HG02870 (cell line): Measurements from ENCODE around the gene FAM3D.

Experiments used
- ATAC-seq: cut with Tn5 transposase; IDR thresholded peaks from one replicate; pipeline ENCODE4 v1.9.1; 2021; ENCODE audit warnings: mild to moderate bottlenecking, moderate library complexity; ENCODE audit not compliant: unreplicated experiment

FAM3D gene

DNA sequence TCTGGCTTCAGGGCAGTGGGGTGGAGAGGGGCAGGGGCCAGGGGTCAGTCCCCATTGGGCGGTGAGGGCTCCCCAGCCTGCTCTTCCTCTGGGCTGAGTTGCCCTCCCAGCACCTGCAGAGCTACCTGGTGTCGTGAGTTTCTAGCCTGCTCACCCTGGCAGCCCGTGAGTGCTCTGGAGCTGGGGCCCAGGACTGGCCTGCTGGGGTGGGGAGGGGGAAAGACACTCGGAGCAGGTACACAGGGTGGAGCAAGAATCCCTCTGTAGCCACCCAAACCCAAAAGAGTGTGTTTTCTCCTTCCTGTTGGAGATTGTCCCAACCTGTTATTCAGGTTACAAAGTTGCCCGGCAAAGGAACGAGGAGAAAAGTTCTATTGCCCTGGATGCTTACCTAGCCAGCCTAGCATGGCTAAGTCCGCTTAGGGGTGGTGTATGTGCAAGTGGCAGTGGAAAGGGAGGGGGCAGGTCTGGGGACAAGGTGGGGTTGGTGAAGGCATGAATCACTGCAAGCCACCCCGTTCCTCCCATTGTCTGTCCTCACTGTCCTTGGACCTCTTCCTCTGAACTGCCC is 8.9 kb downstream of the FAM3D start:
- no peak for ATAC-seq

DNA sequence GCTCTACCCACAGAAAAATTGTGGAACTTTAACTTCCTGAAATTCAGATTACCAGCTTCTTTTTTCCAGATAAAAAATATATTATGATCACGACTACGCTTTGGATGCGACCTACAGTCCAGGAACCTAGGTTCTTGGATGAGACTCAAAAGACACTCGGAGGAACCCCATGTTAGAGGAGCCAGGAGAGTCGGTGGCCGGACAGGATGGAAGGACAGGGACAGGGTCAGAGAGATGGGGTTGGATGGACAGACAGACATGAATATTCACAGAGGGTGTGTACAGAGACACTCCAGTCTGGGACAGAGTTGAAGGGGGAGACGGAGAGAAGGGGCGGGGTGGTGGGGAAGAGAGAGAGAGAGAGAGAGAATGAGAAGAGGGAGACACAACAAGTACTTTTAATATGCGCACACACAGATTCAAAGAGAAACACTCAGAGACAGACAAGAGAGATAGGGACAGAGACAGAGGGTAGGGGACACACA is 9.5 kb downstream of the FAM3D start:
- ATAC-seq: no peak

DNA sequence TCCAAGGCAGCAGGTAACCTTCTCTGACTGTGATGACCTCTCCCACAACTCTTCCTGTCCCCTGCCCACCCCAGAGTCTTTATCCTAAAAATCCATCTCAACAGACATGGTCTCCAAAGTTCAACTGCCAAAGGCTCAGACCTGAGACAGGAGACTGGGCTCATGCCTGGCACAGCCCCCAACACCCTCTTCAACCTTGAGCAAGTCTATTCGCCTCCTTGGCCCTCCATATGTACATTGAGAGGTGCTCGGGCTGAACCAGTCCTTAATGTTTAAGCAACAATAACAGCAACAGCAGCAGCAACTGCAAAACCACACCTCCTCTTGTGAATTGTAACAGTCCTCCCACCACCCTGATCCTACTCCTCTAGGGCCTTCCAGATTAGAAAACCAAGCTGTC is 9.9 kb downstream of the FAM3D start:
- no peak for ATAC-seq

DNA sequence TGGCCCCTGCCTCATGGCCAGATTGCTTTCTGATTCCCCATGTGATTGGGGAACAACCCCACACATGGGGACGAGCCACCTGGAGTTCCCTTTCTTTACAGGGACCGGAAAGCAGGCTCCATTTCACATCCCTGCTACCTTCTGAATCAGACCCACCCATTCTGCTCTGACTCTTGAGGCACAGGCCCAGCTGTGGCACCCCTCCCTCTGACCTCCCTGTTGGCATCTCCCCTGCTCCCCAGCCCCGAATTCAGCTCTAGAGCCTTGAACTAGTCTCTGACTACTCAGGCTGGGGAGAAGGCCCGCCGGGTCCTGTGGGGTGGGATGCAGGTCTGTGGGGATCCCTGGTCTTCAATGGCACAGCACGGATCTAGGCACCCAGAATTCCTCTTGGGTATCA is 12.1 kb downstream of the FAM3D start:
- no peak for ATAC-seq

DNA sequence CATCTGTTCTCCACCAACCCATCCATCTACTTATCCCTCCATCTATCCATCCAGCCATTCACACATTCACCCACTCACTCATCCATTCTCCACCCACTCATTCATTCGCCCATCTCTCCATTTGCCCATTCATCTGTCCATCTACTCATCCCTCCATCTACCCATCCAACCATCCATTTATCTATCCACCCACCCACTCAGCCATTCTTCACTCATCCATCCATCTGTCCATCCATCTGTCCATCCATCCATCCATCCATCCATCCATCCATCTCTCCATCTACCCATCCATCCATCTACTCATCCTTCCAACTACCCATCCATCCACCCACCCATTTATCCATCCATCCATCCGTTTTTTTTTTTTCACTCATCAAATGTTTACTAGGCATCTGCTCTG is 13.9 kb downstream of the FAM3D start:
- no peak for ATAC-seq

DNA sequence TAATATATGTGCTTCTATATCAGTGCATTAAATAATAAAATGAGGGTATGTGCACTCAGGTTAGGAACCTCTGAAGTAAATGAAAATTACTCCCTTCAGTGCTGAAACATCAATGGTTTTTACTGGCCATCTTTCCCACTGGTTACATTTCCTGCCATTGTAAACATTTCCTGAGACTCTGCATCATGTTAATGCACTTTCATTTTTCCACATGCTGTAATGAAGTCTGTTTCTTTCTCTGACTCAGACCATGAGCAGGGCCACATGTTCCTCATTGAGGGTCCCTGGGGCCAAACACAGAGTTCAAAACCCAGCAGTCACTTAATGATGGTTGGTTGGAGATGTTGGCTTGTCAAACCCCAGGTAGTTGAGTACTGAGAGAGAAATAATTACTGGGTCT is 15.3 kb downstream of the FAM3D start:
- ATAC-seq: no peak

DNA sequence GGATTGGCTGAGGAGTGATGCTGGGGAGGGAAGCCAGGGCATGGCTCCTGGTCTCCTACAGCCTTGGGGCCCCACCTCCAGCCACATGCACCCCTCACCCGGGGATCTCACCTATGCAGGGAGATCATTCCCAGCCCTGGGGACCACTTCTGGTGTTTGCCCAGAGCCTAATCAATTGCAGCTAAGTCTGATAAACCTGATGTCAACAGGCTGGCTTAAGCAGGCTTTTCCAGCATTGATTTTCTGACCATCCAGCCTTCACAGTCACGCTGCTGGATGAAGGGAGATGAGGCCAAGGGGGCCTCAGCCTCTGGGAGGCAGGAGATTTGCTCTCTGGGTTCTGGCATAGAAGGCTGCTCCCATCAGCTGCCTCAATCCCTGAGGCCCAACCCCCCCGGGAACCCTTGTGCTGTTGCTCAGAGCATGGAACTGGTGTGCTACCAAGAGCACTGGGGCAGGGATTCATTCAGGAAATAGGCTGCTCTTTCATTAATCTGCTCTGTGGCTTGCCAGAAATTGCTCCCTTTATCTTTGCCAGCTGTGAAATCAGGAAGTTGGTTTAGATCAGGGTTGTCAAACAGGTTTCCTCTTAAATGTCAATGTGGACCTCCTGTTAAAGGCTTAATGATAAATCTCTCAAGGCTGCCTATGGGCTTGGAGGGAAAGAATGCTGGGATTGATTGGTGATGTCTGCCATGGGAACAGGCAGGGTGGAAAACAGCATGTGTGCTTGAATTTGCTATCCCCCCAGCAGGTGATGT is 19.0 kb downstream of the FAM3D start:
- ATAC-seq: no peak

DNA sequence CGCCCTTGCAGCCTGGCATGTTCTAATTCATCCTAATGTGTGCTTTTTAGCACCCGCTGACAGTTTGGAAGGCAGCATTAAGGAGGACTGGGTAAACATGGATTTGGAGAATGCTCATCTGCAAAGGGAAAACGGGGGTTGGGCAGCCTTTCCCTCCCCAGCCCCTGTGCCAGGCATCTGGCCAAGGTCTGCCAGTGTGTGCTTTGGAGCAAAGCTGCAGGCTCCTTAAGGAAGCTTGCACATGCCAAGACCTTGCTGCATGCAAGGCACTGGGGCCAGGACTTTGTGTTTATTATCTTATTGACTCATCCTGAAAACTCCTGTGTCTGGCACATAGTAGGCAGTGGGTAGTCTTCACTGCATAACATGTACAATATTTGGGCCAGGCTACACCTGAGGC is 20.1 kb downstream of the FAM3D start:
- ATAC-seq: no peak

DNA sequence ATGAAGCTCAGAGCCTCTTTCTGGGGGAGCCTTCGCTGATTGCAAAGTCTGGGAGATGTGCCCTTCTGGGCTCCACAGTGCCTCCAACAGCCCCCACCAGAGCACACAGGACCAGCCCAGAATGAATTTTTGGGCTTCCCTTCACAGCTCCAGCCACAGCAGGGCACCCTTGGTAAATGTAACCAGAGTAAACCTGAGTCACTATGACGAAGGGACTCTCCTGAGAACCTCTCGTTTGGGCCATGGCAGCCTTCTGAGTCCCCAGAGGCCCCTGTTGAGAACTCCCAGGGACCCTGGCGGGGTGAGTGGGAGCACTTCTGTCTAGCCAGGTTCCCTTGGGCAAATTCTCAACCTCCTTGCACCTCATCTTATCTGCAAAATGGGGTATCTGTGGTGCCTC is 20.8 kb downstream of the FAM3D start:
- no peak for ATAC-seq

DNA sequence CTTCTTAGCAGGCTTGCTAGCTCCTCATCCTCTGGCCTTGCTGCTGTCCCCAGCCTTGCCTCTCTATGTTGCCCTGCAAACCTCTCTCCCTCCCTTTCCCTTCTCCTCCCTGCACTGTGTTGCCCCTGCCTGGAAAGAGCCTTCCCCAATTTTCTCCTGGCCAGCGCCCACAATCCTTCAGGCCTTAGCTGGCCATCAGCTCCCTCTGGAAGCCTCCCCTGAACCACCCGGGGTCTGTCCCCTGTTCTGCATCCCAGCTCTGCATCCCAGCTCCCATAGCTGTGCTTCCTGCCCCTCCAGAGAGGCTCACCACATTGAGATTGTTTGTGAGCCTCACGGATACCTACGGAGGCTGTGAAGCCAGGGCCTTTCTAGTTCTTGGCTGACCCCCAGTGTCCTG is 23.7 kb downstream of the FAM3D start:
- ATAC-seq: no peak

DNA sequence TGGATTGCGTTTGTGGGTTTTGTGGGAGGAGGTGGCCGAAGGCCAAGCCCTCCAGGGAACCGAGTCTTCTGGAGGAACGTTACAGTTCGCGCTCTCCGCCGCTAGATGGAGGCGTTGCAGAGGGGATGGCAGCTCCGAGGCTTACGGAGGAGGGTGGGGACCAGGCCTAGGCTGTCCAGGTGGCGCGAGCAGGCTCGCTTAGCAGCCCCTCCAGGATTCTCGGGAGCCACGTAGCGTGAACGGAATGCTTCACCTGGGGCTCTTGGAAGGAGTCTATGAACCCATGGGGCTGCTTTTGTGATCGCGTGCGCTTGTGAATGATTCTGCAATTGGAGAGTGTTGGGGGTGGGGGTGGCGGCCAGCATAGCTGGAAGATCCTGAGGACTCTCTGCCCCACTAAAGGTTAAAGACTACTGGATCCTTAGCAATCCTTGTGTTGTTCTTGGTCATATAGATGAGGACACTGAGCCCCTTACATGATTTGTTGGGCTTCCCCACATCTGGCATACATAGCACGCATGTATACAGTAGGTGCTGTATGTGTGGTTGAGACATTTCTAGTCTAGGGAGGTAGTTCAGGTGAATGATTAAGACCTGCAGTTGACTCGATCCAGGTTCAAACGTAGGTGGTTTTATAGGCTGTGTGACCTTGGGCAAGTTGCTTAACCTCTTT is 25.7 kb downstream of the FAM3D start:
- ATAC-seq: peak; percentile 79

DNA sequence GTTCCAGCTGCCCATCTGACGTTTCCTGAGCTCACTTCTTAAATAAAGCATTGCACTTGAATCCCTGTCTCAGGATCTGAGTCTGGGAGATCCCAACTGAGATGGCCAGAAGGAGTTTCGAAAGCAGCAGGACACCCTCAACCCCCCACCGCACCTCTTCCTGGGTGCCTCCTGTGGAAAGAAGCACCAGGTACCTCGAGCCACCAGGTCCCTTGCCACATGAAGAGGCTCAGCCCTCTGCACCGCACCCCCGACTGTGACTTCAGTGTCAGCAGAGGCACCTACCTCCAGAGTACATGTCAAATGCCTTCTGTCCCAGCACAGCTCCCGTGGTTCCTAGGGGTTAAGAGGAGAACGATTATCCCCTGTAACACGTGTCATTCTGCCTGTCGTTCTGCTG is 26.7 kb downstream of the FAM3D start:
- ATAC-seq: no peak

DNA sequence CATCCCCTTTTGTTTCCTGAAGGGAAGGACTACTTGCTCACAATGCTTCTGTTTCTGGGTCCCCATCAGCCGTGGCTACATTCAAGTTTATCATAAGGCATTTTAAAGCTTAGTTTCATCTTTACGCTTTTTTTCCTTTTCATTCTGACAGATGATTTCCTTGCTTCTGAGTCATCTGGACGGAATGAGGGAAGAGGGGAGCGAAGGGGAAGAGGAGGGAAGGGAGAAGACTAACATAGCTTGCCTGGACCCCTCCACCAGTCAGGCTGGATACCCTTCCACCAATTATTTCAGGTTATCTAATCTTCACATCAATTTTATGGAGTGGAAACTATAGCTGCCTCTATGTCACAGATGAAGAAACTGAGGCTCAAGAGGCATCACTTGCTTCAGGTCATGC is 27.6 kb downstream of the FAM3D start:
- no peak for ATAC-seq

DNA sequence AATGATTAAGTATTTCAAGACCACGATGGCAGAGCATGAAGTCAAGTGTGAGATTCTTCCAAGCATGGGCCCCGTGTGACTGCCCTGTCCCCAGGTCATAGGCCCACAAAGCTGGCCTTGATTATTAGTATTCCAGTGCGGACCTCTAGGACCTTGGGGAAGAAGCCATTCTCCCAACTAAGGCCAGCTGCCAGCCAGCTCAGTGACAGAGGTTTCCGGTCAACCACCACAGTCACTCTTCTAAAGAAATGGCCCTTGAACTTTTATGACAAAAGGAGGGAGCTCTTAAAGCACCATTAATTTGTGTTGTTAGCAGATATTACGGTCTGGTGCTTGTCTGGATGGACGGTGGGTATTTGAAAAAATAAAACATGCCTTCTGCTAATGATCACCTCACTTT is 28.0 kb downstream of the FAM3D start:
- no peak for ATAC-seq

DNA sequence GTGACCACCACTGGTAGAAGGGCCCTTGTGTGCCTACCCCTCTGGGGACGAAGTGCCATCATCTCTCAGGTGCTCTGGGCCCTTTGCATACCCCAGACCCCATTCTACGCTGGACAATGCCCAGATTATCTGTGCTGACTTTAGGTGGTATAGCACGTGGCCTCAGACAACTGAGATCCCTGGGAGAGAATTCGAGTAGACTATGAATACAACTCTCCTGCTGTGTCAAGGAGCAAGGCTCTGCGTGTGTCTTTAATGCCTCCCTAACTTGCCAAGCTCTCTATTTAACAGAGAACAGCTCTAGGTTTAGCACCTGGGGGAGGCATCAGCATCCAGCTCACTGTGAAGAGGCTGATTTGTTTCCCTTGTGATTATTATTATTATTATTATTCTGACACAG is 29.1 kb downstream of the FAM3D start:
- no peak for ATAC-seq

DNA sequence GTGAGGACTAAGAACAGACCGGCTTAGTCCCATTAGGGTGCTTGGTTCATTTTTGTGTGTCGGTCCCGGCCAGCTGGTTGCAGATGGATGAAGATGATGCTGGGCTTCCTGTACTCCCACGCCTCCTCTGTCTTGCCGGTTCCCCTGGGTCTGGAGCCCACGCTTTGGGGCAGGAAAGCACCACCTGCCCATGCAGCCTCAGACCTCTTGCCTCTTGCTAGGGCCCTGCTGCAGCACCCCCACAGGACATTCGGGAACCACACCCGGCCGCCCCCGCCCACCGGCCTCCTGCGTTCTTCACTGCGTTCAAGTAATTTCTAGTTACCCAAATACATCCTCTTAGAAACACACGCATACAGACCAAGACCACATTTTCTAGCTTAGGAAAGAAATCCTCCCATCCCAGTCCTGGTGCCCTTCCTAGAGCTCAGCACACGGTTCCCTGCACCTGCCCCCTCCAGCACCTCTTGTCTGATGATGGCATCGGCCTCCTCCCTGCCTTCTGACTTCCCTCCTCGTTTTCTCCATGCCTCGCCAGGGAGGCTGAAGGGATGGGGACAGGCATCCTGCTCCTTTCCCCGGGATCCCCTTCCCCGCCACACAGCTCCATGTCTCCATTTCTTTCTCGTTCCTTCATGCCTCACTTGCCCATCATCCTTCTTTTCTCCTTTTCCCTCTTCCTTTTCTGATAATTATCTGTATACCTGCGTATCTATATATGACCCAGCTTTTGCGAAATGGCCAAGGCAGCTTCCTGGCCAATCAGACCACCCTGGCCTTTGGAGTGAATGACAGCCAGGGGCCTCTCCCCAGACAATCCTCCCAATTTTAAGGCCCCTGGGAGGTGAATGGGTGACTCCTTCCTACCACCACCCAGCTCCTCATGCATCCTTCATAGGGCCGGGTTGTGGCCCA is 30.9 kb downstream of the FAM3D start:
- ATAC-seq: no peak

DNA sequence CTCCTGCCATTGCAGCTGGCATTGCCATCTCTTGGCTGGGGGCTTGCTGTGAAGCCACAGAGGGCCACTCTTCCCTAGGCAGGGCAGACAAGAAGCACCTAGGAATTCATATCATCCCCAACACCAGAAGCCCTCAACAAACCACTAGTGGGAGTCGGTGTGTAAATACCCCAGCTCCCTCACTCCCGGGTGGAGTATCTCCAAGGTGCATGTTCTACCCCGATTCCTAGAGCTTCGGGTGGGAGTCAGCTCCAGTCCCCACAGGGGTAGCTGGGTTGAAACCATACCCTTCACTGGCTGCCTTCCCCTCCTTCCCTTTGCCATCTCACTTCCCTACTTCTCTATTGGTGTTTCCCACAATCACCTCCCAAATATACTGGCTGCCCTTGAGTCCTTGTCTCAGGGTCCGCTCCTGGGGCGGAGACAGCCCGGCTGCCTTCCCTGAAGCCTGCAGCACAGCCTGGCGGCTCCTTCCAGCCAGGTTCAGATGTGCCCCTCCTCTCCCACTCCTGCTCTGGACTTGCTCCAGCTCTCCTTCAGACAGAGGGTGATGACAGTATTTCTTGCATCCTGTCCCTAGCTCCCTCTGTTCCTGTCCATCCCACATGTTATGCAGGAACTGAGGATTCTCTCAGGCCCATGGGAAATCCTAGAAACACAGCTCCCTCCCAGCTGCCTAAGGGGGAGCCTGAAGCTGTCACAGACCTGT is 33.3 kb downstream of the FAM3D start:
- ATAC-seq: no peak

DNA sequence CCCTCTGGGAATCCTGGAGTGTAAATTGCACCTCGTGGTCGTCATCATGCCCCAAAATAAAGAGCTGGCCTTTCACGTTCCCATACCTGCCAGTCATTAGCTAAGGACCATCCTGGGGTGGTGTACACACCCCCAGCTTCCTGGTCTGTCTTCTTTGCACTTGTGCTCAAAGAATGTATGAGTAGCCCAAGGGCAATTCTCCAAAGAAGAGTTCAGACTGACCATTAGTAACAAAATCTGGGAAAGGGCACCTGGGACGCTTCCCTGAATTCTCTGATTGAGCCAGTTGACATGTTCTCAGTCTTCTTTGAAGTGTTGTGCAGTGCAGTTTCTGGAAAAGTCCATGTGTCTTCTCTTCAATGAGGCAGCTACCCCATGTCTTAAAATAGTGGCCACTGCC is 34.8 kb downstream of the FAM3D start:
- ATAC-seq: no peak

DNA sequence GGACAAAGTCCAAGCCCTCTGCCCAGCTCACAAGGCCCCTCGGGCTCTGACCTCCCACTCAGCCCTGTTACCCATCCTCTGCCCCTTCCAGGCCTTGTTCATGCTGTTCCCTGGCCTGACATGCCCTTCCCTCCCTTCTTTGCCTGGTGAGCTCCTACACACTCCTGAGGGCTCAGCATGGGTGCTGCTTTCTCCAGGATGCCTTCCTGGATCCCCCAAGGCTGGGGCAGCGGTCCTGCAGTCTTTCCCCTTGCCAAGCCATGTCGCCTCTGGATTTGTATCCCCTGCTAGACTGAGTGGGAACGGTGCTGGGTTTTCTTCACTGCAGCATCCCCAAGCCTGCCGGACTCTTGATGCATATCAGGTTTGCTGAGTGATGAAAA is 35.9 kb downstream of the FAM3D start:
- no peak for ATAC-seq

DNA sequence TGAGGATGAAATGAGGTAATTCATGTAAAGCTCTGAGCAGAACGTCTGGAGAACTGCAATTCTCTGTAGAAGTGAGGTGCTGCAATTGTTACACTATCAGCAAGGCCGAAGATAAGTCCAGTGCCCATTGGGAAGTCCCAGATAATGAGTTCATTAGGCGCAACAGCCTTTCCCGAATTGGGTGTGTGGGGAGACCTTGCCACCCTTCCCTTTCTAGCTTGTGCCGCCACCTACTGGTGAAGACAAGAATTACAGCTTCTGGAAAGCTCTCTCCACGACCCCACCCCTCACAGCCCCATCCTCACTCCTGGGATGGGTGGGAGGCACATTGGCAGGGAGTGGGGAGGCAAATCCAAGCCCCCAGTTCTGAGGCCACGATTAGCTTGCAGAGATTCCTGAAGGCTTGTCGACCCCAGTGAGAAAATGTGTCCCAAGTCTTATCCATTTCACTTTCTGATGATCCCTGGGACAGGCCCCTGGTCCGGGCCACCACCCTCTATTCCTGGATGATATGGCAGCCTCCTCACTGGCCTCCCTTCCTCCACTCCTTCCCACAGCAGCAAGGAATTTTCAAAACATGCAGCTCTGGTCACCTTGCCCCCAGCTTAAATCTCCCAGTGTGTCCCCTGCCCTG is 36.4 kb downstream of the FAM3D start:
- no peak for ATAC-seq
